GM18519 (cell line): ENCODE data around the gene REXO5.

Experiments used
- ATAC-seq: cut with Tn5 transposase; IDR thresholded peaks from one replicate; pipeline ENCODE4 v1.9.1; 2021; ENCODE audit warnings: mild to moderate bottlenecking, moderate library complexity; ENCODE audit not compliant: unreplicated experiment, low FRiP score

The REXO5 gene

GRCh38 chr16:20868890-20869289 is 62.6 kb downstream of the REXO5 start:
- no peak for ATAC-seq

GRCh38 chr16:20870122-20870820 is 63.9 kb downstream of the REXO5 start:
- ATAC-seq: no peak

GRCh38 chr16:20871258-20871657 is 64.9 kb downstream of the REXO5 start:
- no peak for ATAC-seq

- ATAC-seq: no peak
Measured at GRCh38 chr16:20871941-20872815, 65.9 kb downstream of the REXO5 start.

GRCh38 chr16:20873331-20873730 is 67.0 kb downstream of the REXO5 start:
- no peak for ATAC-seq

- no peak for ATAC-seq
Measured at GRCh38 chr16:20874088-20874581, 67.8 kb downstream of the REXO5 start.

- ATAC-seq: no peak
Measured at GRCh38 chr16:20875355-20875650, 69.0 kb downstream of the REXO5 start.

GRCh38 chr16:20878682-20879147 is 72.4 kb downstream of the REXO5 start:
- no peak for ATAC-seq

- no peak for ATAC-seq
Measured at GRCh38 chr16:20879175-20880040, 73.1 kb downstream of the REXO5 start.

GRCh38 chr16:20880867-20881502 is 74.7 kb downstream of the REXO5 start:
- ATAC-seq: no peak

- ATAC-seq: no peak
Measured at GRCh38 chr16:20881503-20881878, 75.2 kb downstream of the REXO5 start.

GRCh38 chr16:20883554-20884239 is 77.4 kb downstream of the REXO5 start:
- ATAC-seq: no peak

GRCh38 chr16:20884240-20884556 is 77.9 kb downstream of the REXO5 start:
- no peak for ATAC-seq

GRCh38 chr16:20886320-20886719 is 80.0 kb downstream of the REXO5 start:
- no peak for ATAC-seq

GRCh38 chr16:20887207-20887606 is 80.9 kb downstream of the REXO5 start:
- ATAC-seq: no peak

GRCh38 chr16:20889625-20890275 is 83.4 kb downstream of the REXO5 start:
- ATAC-seq: no peak

GRCh38 chr16:20894388-20894787 is 88.1 kb downstream of the REXO5 start:
- no peak for ATAC-seq

- ATAC-seq: no peak
Measured at GRCh38 chr16:20897253-20897897, 91.0 kb downstream of the REXO5 start.

GRCh38 chr16:20897922-20898321 is 91.6 kb downstream of the REXO5 start:
- ATAC-seq: no peak
